HUES48 (cell line): ENCODE results near the gene RCSD1.

Experiments used
- H3K27ac ChIP-seq: one replicate; pipeline ENCODE4 v1.7.0; 2013; ENCODE audit warnings: low read depth, low read length, inconsistent platforms
- H3K27me3 ChIP-seq: 2 replicates; pipeline ENCODE4 v1.6.1; 2013; ENCODE audit warnings: mild to moderate bottlenecking, low read length; ENCODE audit not compliant: control insufficient read depth, insufficient read depth
- H3K36me3 ChIP-seq: 2 replicates; pipeline ENCODE4 v1.6.1; 2013; ENCODE audit warnings: low read length; ENCODE audit not compliant: control insufficient read depth, insufficient read depth
- H3K4me1 ChIP-seq: 2 replicates; pipeline ENCODE4 v1.6.1; 2013; ENCODE audit warnings: mild to moderate bottlenecking, low read length; ENCODE audit not compliant: control insufficient read depth, insufficient read depth
- H3K4me3 ChIP-seq: 2 replicates; pipeline ENCODE4 v1.5.1; 2013; ENCODE audit warnings: mild to moderate bottlenecking, low read depth, low read length
- H3K9ac ChIP-seq: 2 replicates; pipeline ENCODE4 v1.6.1; 2013; ENCODE audit warnings: mild to moderate bottlenecking, low read depth, low read length, moderate library complexity
- H3K9me3 ChIP-seq: 2 replicates; pipeline ENCODE4 v1.6.1; 2013; ENCODE audit warnings: low read length; ENCODE audit not compliant: control insufficient read depth, insufficient read depth

Gene RCSD1

GRCh38 chr1:167659450-167659849 is 29.4 kb downstream of the RCSD1 start:
- H3K9ac ChIP-seq: no peak overlapping the region

GRCh38 chr1:167659881-167660280 is 29.8 kb downstream of the RCSD1 start:
- no peaks in the 10 kb centered on the region for H3K36me3 ChIP-seq
- H3K9ac ChIP-seq: no peak overlapping the region
- no peaks in the 10 kb centered on the region for H3K27me3 ChIP-seq
- no peaks in the 10 kb centered on the region for H3K9me3 ChIP-seq
- no peak overlapping the region for H3K4me3 ChIP-seq
- H3K27ac ChIP-seq: no peak overlapping the region
- H3K4me1 ChIP-seq: no peaks in the 10 kb centered on the region

More at GRCh38 chr1:167659450-167659849, 29.4 kb downstream of the RCSD1 start:
- no peak overlapping the region for H3K27ac ChIP-seq
- H3K9me3 ChIP-seq: no peaks in the 10 kb centered on the region
- H3K27me3 ChIP-seq: no peaks in the 10 kb centered on the region
- H3K4me3 ChIP-seq: no peak overlapping the region
- no peaks in the 10 kb centered on the region for H3K4me1 ChIP-seq
- H3K36me3 ChIP-seq: no peaks in the 10 kb centered on the region

DNA sequence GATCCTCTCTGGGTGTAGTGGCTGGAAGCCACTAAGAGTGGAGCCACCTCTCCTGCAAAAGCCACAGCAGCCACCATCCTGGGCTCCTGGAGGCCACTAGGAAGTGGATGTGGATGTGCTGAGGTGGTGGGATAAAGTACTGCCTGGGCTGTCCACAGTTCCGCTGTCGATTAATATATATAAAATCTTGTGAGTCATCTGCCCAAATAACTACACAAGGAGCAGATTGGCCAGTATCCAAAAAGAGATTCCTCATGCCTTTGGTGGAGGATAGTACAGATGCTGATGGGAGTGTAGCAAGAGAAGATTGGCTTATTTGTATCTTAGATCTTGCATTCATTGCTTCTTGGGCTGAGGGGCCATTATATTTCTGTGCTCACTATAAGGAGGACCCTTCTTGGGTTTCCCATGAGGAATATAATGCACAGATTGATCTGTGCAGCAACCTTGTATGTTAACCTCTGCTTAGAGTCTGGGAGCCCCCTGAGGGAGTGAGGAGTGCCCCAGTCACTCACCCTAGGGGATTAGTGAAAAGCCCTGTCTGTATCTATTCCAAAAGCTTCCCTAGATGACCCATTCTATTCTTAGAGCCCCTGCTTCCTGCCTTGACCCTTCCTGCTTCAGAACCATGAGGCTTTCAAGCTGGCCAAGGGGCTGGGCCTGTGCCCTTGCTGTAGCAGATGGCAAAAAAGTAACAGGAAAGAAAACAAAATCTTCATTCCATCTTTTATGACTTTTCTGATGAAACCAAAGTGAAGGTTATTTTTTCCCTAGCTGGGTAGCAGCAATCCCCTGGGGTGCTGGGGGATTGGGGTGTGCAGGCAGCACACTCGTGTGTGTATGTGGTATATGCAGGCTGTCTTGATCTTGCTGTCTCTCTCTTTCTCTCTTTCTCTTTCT is 31.7 kb downstream of the RCSD1 start:
- Histone ChIP-seq H3K27me3 (no peaks in the 10 kb centered on the region), H3K9ac (no peak overlapping the region), H3K27ac (no peak overlapping the region), H3K4me1 (no peaks in the 10 kb centered on the region), H3K9me3 (no peaks in the 10 kb centered on the region), H3K4me3 (no peak overlapping the region), H3K36me3 (no peaks in the 10 kb centered on the region)

DNA sequence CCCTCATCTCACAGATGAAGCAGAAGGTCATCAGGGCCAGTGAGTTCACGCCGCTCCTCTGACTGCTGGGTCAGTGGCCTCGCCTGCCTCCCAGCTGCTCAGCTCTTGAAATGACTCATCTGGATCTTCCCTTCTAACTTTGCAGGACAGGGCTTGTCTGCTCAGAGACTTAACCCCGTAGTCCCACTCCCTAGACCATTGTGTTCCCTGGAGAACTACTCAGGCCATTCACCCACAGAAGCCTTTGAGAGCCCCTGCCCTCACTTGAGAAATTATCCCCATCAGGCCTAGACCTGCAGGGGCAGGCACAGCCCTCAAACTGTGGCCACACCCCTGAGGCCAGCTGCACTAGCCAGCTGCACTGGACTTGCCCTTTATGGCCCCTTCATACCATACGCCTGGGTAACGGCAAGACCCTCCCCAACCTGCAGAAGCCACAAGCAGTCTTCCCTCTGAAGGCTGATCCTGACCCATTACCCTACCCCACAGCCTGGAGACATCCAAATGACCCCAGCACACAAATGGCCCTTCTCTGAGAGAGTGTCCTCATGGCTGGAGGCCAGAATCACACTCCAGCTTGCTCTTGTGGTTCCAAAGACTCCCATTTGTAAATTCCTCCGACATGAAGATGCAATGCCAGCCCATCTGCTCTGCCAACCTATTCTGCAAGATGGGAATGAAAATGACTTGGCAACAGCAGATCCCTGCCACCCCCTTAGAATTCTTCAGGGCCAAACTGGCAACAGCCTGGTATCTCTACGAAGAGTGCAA is 33.2 kb downstream of the RCSD1 start:
- Histone ChIP-seq H3K4me1 (no peaks in the 10 kb centered on the region), H3K27ac (no peak overlapping the region), H3K4me3 (no peak overlapping the region), H3K27me3 (no peaks in the 10 kb centered on the region), H3K9ac (no peak overlapping the region), H3K36me3 (no peaks in the 10 kb centered on the region), H3K9me3 (no peaks in the 10 kb centered on the region)

GRCh38 chr1:167665469-167665868 is 35.4 kb downstream of the RCSD1 start:
- Histone ChIP-seq H3K27ac (no peak overlapping the region), H3K4me1 (no peaks in the 10 kb centered on the region), H3K4me3 (no peak overlapping the region), H3K9me3 (no peaks in the 10 kb centered on the region), H3K9ac (no peak overlapping the region), H3K36me3 (no peaks in the 10 kb centered on the region), H3K27me3 (no peaks in the 10 kb centered on the region)

DNA sequence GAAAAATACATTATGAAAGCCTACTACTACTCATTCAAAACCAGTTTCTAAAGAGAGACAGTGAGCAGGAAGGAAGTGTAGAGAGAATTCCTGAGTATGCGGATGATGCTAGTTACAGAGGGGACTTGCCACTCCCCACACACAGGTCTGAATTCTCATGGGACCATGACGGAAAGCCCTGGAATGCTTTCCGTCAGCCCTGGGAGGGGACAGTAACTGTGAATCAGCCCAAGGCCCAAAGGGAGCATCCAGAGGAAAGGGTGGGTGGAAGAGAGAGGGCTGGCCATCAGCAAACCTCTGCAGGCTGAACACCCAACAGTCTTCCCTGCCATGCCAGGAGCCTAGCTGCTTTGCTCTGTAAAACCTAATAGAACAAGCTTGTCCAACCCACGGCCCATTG is 36.4 kb downstream of the RCSD1 start:
- H3K27ac ChIP-seq: no peak overlapping the region
- no peaks in the 10 kb centered on the region for H3K9me3 ChIP-seq
- no peaks in the 10 kb centered on the region for H3K27me3 ChIP-seq
- no peak overlapping the region for H3K9ac ChIP-seq
- H3K4me1 ChIP-seq: no peaks in the 10 kb centered on the region
- no peaks in the 10 kb centered on the region for H3K36me3 ChIP-seq
- H3K4me3 ChIP-seq: no peak overlapping the region

DNA sequence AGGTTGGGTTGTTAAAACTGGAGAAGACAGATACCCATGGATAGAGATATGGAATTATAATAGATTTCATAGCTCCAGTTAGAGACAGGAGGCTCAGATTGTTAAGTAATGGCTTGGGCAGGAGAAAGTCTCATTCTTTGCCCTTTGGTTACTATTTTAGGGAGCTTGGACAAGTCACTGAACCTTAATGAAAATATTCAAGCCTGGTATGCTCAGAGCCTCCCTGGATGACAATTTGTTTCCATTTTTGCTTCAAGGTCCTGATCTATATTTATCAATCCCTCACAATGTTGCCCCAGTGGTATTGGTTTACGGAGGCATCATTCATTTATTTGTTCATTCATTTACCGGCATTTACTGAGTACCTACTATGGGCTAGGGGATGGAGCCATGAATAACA is 37.5 kb downstream of the RCSD1 start:
- H3K36me3 ChIP-seq: no peaks in the 10 kb centered on the region
- no peak overlapping the region for H3K27ac ChIP-seq
- H3K4me1 ChIP-seq: no peaks in the 10 kb centered on the region
- H3K4me3 ChIP-seq: no peak overlapping the region
- no peak overlapping the region for H3K9ac ChIP-seq
- H3K27me3 ChIP-seq: no peaks in the 10 kb centered on the region
- no peaks in the 10 kb centered on the region for H3K9me3 ChIP-seq

GRCh38 chr1:167668108-167668507 is 38.1 kb downstream of the RCSD1 start:
- no peaks in the 10 kb centered on the region for H3K9me3 ChIP-seq
- H3K36me3 ChIP-seq: no peaks in the 10 kb centered on the region
- no peaks in the 10 kb centered on the region for H3K27me3 ChIP-seq
- no peak overlapping the region for H3K4me3 ChIP-seq
- no peaks in the 10 kb centered on the region for H3K4me1 ChIP-seq
- no peak overlapping the region for H3K9ac ChIP-seq
- no peak overlapping the region for H3K27ac ChIP-seq

- Histone ChIP-seq H3K4me1 (no peaks in the 10 kb centered on the region), H3K27me3 (no peaks in the 10 kb centered on the region), H3K27ac (no peak overlapping the region), H3K4me3 (no peak overlapping the region), H3K9me3 (no peaks in the 10 kb centered on the region), H3K9ac (no peak overlapping the region), H3K36me3 (no peaks in the 10 kb centered on the region)
These were observed 39.4 kb downstream of the RCSD1 start for GRCh38 chr1:167669209-167670124.

GRCh38 chr1:167670563-167670962 is 40.5 kb downstream of the RCSD1 start:
- H3K36me3 ChIP-seq: no peaks in the 10 kb centered on the region
- no peaks in the 10 kb centered on the region for H3K9me3 ChIP-seq
- H3K4me1 ChIP-seq: no peaks in the 10 kb centered on the region
- no peaks in the 10 kb centered on the region for H3K27me3 ChIP-seq
- H3K4me3 ChIP-seq: no peak overlapping the region
- H3K27ac ChIP-seq: no peak overlapping the region
- H3K9ac ChIP-seq: no peak overlapping the region
